Hepatocyte (in vitro differentiated cells): ENCODE measurements around the gene TBC1D20. TPM values are rescaled to one million over a fixed set of nuclear protein-coding genes. Genes with fewer than 3 reads are reported as not detected.

Experiments
- DNase-seq: peaks from one replicate; pipeline ENCODE4 v3.0.0-alpha.2; 2016; ENCODE audit warnings: low spot score
- H2AFZ ChIP-seq: fragments of 200-600 bp; sonication (generic); 2 replicates; pipeline ENCODE4 v1.6.0; 2016; ENCODE audit warnings: antibody characterized with exemption, mild to moderate bottlenecking
- H3K27ac ChIP-seq: fragments of 200-600 bp; sonication (generic); 2 replicates; pipeline ENCODE4 v1.5.1; 2016; ENCODE audit warnings: mild to moderate bottlenecking
- H3K27me3 ChIP-seq: fragments of 200-600 bp; sonication (generic); 2 replicates; pipeline ENCODE4 v1.6.1; 2016
- H3K36me3 ChIP-seq: fragments of 200-600 bp; sonication (generic); replicated peaks from 2 replicates; pipeline ENCODE4 v1.5.1; 2016; ENCODE audit warnings: low read depth; ENCODE audit not compliant: insufficient read depth
- H3K4me1 ChIP-seq: fragments of 200-600 bp; sonication (generic); 2 replicates; pipeline ENCODE4 v1.5.1; 2016; ENCODE audit warnings: mild to moderate bottlenecking, moderate library complexity; ENCODE audit not compliant: insufficient read depth
- H3K4me2 ChIP-seq: fragments of 200-600 bp; sonication (generic); 2 replicates; pipeline ENCODE4 v1.6.0; 2016
- H3K4me3 ChIP-seq: fragments of 200-600 bp; sonication (generic); 2 replicates; pipeline ENCODE4 v1.5.1; 2016; ENCODE audit warnings: mild to moderate bottlenecking
- H3K79me2 ChIP-seq: fragments of 200-600 bp; sonication (generic); 2 replicates; pipeline ENCODE4 v1.6.0; 2017; ENCODE audit warnings: mild to moderate bottlenecking
- H3K9me2 ChIP-seq: fragments of 200-600 bp; sonication (generic); replicated peaks from 2 replicates; pipeline ENCODE4 v1.6.0; 2017; ENCODE audit warnings: mild to moderate bottlenecking; ENCODE audit not compliant: insufficient read depth
- H3K9me3 ChIP-seq: fragments of 200-600 bp; sonication (generic); 2 replicates; pipeline ENCODE4 v1.5.1; 2016; ENCODE audit warnings: low read depth, mild to moderate bottlenecking
- H4K20me1 ChIP-seq: fragments of 200-600 bp; sonication (generic); 2 replicates; pipeline ENCODE4 v1.6.0; 2016; ENCODE audit warnings: mild to moderate bottlenecking; ENCODE audit not compliant: insufficient read depth, poor library complexity, severe bottlenecking
- EZH2 ChIP-seq: fragments of 200-600 bp; sonication (generic); IDR thresholded peaks from 2 replicates; pipeline ENCODE4 v1.6.1; 2016; ENCODE audit warnings: antibody characterized with exemption, mild to moderate bottlenecking, borderline replicate concordance
- EZH2phosphoT487 ChIP-seq: fragments of 200-600 bp; sonication (generic); IDR thresholded peaks from one replicate; pipeline ENCODE4 v1.6.1; 2018; ENCODE audit warnings: antibody characterized with exemption, mild to moderate bottlenecking, low read depth, moderate library complexity; ENCODE audit not compliant: unreplicated experiment, severe bottlenecking
- WGBS: methylation state at CpG from one replicate; pipeline ENCODE4 v1.1.6; 2016; ENCODE audit warnings: low lambda C conversion rate; ENCODE audit errors: missing lambda C conversion rate; 5-methylcytosine and 5-hydroxymethylcytosine counted together
- polyA plus RNA-seq: library from polyadenylated mRNA; unstranded; fragments of >200 nt; fragmentation: Nextera tagmentation; extraction: Ambion mirVana; gene quantifications from 2 replicates; pipeline ENCODE4 v1.2.1, GENCODE V29; 2016
- total RNA-seq: library from RNA; depleted of rRNA; stranded (reverse); fragments of >200 nt; gene quantifications from 2 replicates; pipeline ENCODE4 v1.2.3, GENCODE V29; 2014
- TF ChIP-seq, protein P1 (sequence below): fragments of 200-600 bp; sonication (generic); IDR thresholded peaks from 2 replicates; pipeline ENCODE4 v1.5.1; 2016; ENCODE audit warnings: antibody characterized with exemption, mild to moderate bottlenecking; ENCODE audit not compliant: poor library complexity

The TBC1D20 gene
- total and polyA plus RNA-seq, 2 experiments from 2014 or later: 32.8 to 35.8 TPM

- peak overlapping the region; percentile 37 for H3K27ac ChIP-seq
- H3K9me2 ChIP-seq: no peaks in the 10 kb centered on the region
- H3K36me3 ChIP-seq: peaks cover 2% of the 10 kb centered on the region
- TF ChIP-seq, protein P1, sequence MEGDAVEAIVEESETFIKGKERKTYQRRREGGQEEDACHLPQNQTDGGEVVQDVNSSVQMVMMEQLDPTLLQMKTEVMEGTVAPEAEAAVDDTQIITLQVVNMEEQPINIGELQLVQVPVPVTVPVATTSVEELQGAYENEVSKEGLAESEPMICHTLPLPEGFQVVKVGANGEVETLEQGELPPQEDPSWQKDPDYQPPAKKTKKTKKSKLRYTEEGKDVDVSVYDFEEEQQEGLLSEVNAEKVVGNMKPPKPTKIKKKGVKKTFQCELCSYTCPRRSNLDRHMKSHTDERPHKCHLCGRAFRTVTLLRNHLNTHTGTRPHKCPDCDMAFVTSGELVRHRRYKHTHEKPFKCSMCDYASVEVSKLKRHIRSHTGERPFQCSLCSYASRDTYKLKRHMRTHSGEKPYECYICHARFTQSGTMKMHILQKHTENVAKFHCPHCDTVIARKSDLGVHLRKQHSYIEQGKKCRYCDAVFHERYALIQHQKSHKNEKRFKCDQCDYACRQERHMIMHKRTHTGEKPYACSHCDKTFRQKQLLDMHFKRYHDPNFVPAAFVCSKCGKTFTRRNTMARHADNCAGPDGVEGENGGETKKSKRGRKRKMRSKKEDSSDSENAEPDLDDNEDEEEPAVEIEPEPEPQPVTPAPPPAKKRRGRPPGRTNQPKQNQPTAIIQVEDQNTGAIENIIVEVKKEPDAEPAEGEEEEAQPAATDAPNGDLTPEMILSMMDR: no peak
- TF ChIP-seq EZH2phosphoT487 (no peak), EZH2 (no peak)
- DNase-seq: no peak
- peaks cover 7% of the 10 kb centered on the region for H3K4me1 ChIP-seq
- no peak overlapping the region for H2AFZ ChIP-seq
- 95% methylated on average over 7 of the region's 7 CpGs for WGBS
- H4K20me1 ChIP-seq: peaks cover 66% of the 10 kb centered on the region
- H3K4me2 ChIP-seq: no peak overlapping the region
- peaks cover 84% of the 10 kb centered on the region for H3K79me2 ChIP-seq
- no peak overlapping the region for H3K4me3 ChIP-seq
- no peaks in the 10 kb centered on the region for H3K9me3 ChIP-seq
- no peaks in the 10 kb centered on the region for H3K27me3 ChIP-seq
These were observed 44.8 kb upstream of the TBC1D20 start for GRCh38 chr20:507006-507758.

GRCh38 chr20:504632-505075 lies 42.3 kb upstream of the TBC1D20 start:
- WGBS: 85% methylated on average over 3 of the region's 3 CpGs
- Histone ChIP-seq H3K27me3 (no peaks in the 10 kb centered on the region), H3K27ac (peak overlapping the region; percentile 1), H3K9me2 (no peaks in the 10 kb centered on the region), H2AFZ (no peak overlapping the region), H4K20me1 (peaks cover 42% of the 10 kb centered on the region), H3K36me3 (peaks cover 2% of the 10 kb centered on the region), H3K4me1 (no peaks in the 10 kb centered on the region), H3K79me2 (peaks cover 58% of the 10 kb centered on the region), H3K9me3 (no peaks in the 10 kb centered on the region), H3K4me2 (no peak overlapping the region), H3K4me3 (no peak overlapping the region)
- peak; percentile 19 for DNase-seq
- TF ChIP-seq EZH2phosphoT487: no peak
- TF ChIP-seq, protein P1: no peak
- no peak for TF ChIP-seq EZH2

- Histone ChIP-seq H3K9me2 (no peaks in the 10 kb centered on the region), H3K27ac (no peak overlapping the region), H3K4me1 (no peaks in the 10 kb centered on the region), H3K79me2 (peaks cover 44% of the 10 kb centered on the region), H3K36me3 (peaks cover 2% of the 10 kb centered on the region), H3K4me3 (no peak overlapping the region), H3K4me2 (no peak overlapping the region), H2AFZ (no peak overlapping the region), H3K9me3 (no peaks in the 10 kb centered on the region), H4K20me1 (peaks cover 29% of the 10 kb centered on the region), H3K27me3 (no peaks in the 10 kb centered on the region)
- WGBS: 93% methylated on average over 11 of the region's 11 CpGs
- TF ChIP-seq EZH2: no peak
- no peak for TF ChIP-seq EZH2phosphoT487
- TF ChIP-seq, protein P1: no peak
- no peak for DNase-seq
These were observed 40.9 kb upstream of the TBC1D20 start for GRCh38 chr20:503048-503737.
